ENCODE results near the gene CD4. TPM values are rescaled to one million over a fixed set of nuclear protein-coding genes. Genes with fewer than 3 reads are reported as not detected.

The CD4 gene
- total and polyA plus RNA-seq, 2 of the 4 experiments (the other 2 are of a cell fraction): 5.7 to 15.0 TPM

- no peak for TF ChIP-seq FOS (IDR thresholded peaks at IDR 0.05; ENCODE audit: low read depth, low read length)
Measured at GRCh38 chr12:6745741-6746525, 43.4 kb upstream of the CD4 start (continued).

- no peak overlapping the region for H3K9ac ChIP-seq (ENCODE audit: low read depth, low read length)
- no peak overlapping the region for H2AK5ac ChIP-seq (ENCODE audit: low read depth, low read length)
- no peak overlapping the region for H2AFZ ChIP-seq (replicated peaks; ENCODE audit: low read length, poor library complexity)
- no peaks in the 10 kb centered on the region for H3K9me3 ChIP-seq (ENCODE audit: control insufficient read depth, insufficient read depth, low read length)
- H3K4me1 ChIP-seq (ENCODE audit: control insufficient read depth, insufficient read depth, low read length): peaks cover 4% of the 10 kb centered on the region
- no peaks in the 10 kb centered on the region for H3K27me3 ChIP-seq (ENCODE audit: control insufficient read depth, insufficient read depth, low read length)
- H2BK20ac ChIP-seq (ENCODE audit: low read depth, low read length): no peak overlapping the region
- H4K5ac ChIP-seq (ENCODE audit: low read depth, low read length): no peak overlapping the region
- H2BK120ac ChIP-seq (ENCODE audit: low read depth, low read length): no peak overlapping the region
- H3K79me1 ChIP-seq (ENCODE audit: low read depth in 1 of 2, low read length in 2 of 2): peaks cover 22 to 30% of the 10 kb centered on the region in 2 experiments
- H3K4ac ChIP-seq (ENCODE audit: low read depth, low read length): no peak overlapping the region
- H3K4me2 ChIP-seq (ENCODE audit: low read depth, low read length): no peak overlapping the region
- WGBS, 2 experiments (ENCODE audit: extremely low coverage in 2 of 2, insufficient read length in 1 of 2): 100% methylated on average over 2 of the region's 4 CpGs; no CpG with 5 or more reads in 1 of the 2 experiments
- H2BK5ac ChIP-seq (ENCODE audit: low read depth, low read length, poor library complexity, severe bottlenecking): no peak overlapping the region
- no peak overlapping the region for H3K23ac ChIP-seq (ENCODE audit: low read depth, low read length)
- intact Hi-C loops (cut with micrococcal nuclease) (no loop called here), in situ Hi-C loops (cut with MboI; ENCODE audit: low sequenced_read_pairs) (no loop called here), dilution Hi-C loops (cut with HindIII; ENCODE audit: low sequenced_read_pairs, unreplicated experiment) (no loop called here)
- H3K56ac ChIP-seq (ENCODE audit: extremely low read depth, insufficient read depth, low read length): no peak overlapping the region
- DNase-seq (no peak), ATAC-seq (ENCODE audit: low read depth) (no peak)
- H3K27ac ChIP-seq (ENCODE audit: insufficient read depth, low read length): no peak overlapping the region
- no peak overlapping the region for H3K14ac ChIP-seq (replicated peaks; ENCODE audit: low read depth, low read length)
- H4K91ac ChIP-seq (ENCODE audit: insufficient read depth, low read depth, low read length): no peak overlapping the region
- no peak overlapping the region for H4K8ac ChIP-seq (ENCODE audit: low read depth in 2 of 2, low read length in 2 of 2)
- no peak overlapping the region for H2AK9ac ChIP-seq (replicated peaks; ENCODE audit: low read depth, low read length, poor library complexity)
- no peak overlapping the region for H3K18ac ChIP-seq (ENCODE audit: low read depth, low read length)
- BruUV-seq (replicated peaks): no TSS peak
- H3K9me1 ChIP-seq (ENCODE audit: insufficient read depth, low read length): peaks cover 4% of the 10 kb centered on the region
- ChIA-PET POLR2A (ENCODE audit: unreplicated experiment) (no interaction called here), CTCF (interaction anchor here (0.8 kb wide), 1 partner anchor 64 kb away, joined by 3 read pairs; no protein-coding TSS in a partner anchor)
- peaks cover 56% of the 10 kb centered on the region for H3K36me3 ChIP-seq (ENCODE audit: control insufficient read depth, insufficient read depth, low read length)
- no peak overlapping the region for H2BK15ac ChIP-seq (ENCODE audit: low read depth, low read length)
- H3K4me3 ChIP-seq (ENCODE audit: insufficient read depth, low read depth, low read length): no peak overlapping the region
- peaks cover 10% of the 10 kb centered on the region for H4K20me1 ChIP-seq (ENCODE audit: insufficient read depth, low read length)
- TF ChIP-seq POLR2A (IDR thresholded peaks at IDR 0.05; ENCODE audit: low read depth, low read length): no peak
- no peak for TF ChIP-seq MAZ (IDR thresholded peaks at IDR 0.05; ENCODE audit: borderline replicate concordance, low read depth, low read length)
- TF ChIP-seq USF2 (IDR thresholded peaks at IDR 0.05; ENCODE audit: low read depth, low read length): no peak
- TF ChIP-seq RAD21 (IDR thresholded peaks at IDR 0.05; ENCODE audit: low read length): no peak
- no peak for TF ChIP-seq RCOR1 (IDR thresholded peaks at IDR 0.05; ENCODE audit: insufficient replicate concordance, low read length)
- TF ChIP-seq NFE2L2 (IDR thresholded peaks at IDR 0.05; ENCODE audit: low read depth, low read length): no peak
- no peak for TF ChIP-seq CHD1 (IDR thresholded peaks at IDR 0.05; ENCODE audit: low read depth, low read length)
- TF ChIP-seq RFX5 (IDR thresholded peaks at IDR 0.05; ENCODE audit: low read depth, low read length): no peak
- no peak for TF ChIP-seq CTCF (conservative IDR thresholded peaks at IDR 0.05; ENCODE audit: low read depth, low read length)
- TF ChIP-seq ELK1 (IDR thresholded peaks at IDR 0.05; ENCODE audit: borderline replicate concordance, low read depth, low read length): no peak
- no peak for TF ChIP-seq MXI1 (IDR thresholded peaks at IDR 0.05; ENCODE audit: borderline replicate concordance, low read depth, low read length)
- TF ChIP-seq CEBPB (IDR thresholded peaks at IDR 0.05; ENCODE audit: low read depth, low read length): no peak
Measured at GRCh38 chr12:6747216-6747615, 42.1 kb upstream of the CD4 start.
